ENCODE results near the gene ADAMTS20. TPM values are rescaled to one million over a fixed set of nuclear protein-coding genes. Genes with fewer than 3 reads are reported as not detected.

The ADAMTS20 gene
- total and polyA plus RNA-seq, 2 donors (not counting 3 experiments of a cell fraction or from before 2014, with no cell fraction given) = not detected

DNA sequence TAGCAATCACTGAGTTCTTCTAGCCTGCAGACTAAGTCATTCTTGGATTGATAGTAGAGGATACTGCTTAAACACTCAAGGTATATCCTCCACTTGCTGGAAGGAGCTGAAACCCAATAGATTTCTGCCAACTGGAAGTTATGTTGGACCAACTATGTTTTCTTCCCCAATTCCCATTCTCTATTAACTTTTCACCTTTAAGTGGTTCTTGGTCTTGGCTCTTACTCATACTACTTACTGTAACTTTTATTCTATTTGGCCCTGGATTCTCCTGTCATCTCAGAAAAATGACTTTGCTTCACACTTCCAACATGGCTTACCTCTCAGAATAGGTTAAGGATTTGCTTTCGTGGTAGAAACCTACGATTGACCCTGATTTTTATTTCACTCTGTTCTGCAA is 244.9 kb downstream of the ADAMTS20 start:
- Histone ChIP-seq H3K79me2 (ENCODE audit: control insufficient read depth, insufficient read depth, low read length) (no peaks in the 10 kb centered on the region), H3K4me2 (ENCODE audit: insufficient read depth, low read length) (no peak overlapping the region), H4K20me1 (replicated peaks; ENCODE audit: control insufficient read depth, extremely low read depth, insufficient read depth, low read length) (no peaks in the 10 kb centered on the region), H2AFZ (ENCODE audit: low read depth, low read length) (no peak overlapping the region), H3K27ac (ENCODE audit: insufficient read depth, low read depth, low read length) (no peak overlapping the region), H3K9ac (replicated peaks; ENCODE audit: extremely low read depth, insufficient read depth, low read length) (no peak overlapping the region), H3K9me3 (replicated peaks; ENCODE audit: control insufficient read depth, insufficient read depth, low read length) (no peaks in the 10 kb centered on the region), H3K4me1 (ENCODE audit: control insufficient read depth, extremely low read depth, insufficient read depth, low read length) (peaks cover 2% of the 10 kb centered on the region), H3K9me1 (replicated peaks; ENCODE audit: control insufficient read depth, extremely low read depth, insufficient read depth, low read length) (no peaks in the 10 kb centered on the region), H3K36me3 (ENCODE audit: control insufficient read depth in 2 of 2, extremely low read depth in 1 of 2, insufficient read depth in 2 of 2, low read length in 2 of 2) (no peaks in the 10 kb centered on the region), H3K4me3 (replicated peaks in 1 of 3; ENCODE audit: insufficient read depth in 1 of 3, low read depth in 1 of 3, low read length in 3 of 3) (no peak overlapping the region), H3K27me3 (ENCODE audit: control insufficient read depth in 2 of 2, insufficient read depth in 2 of 2, low read length in 2 of 2) (no peaks in the 10 kb centered on the region)
- no peak for DNase-seq (ENCODE audit: low read depth, low spot score)
- intact Hi-C loops (cut with micrococcal nuclease) = no loop called here
- dilution Hi-C loops (cut with MboI; ENCODE audit: extremely low pct_ligation_motif_present, low sequenced_read_pairs) = no loop called here
- POLR2A ChIA-PET = no interaction called here
- CTCF ChIA-PET = no interaction called here
- TF ChIP-seq POLR2A (IDR thresholded peaks at IDR 0.05; ENCODE audit: low read depth, low read length) = no peak
- TF ChIP-seq FOS (IDR thresholded peaks at IDR 0.05; ENCODE audit: borderline replicate concordance, insufficient read depth, low read length) = no peak
- no peak for TF ChIP-seq GATA2 (IDR thresholded peaks at IDR 0.05; ENCODE audit: insufficient read depth, insufficient read length, low read depth, low read length)
- no peak for TF ChIP-seq MYC (IDR thresholded peaks at IDR 0.05; ENCODE audit: low read depth, low read length)
- TF ChIP-seq, protein P1, sequence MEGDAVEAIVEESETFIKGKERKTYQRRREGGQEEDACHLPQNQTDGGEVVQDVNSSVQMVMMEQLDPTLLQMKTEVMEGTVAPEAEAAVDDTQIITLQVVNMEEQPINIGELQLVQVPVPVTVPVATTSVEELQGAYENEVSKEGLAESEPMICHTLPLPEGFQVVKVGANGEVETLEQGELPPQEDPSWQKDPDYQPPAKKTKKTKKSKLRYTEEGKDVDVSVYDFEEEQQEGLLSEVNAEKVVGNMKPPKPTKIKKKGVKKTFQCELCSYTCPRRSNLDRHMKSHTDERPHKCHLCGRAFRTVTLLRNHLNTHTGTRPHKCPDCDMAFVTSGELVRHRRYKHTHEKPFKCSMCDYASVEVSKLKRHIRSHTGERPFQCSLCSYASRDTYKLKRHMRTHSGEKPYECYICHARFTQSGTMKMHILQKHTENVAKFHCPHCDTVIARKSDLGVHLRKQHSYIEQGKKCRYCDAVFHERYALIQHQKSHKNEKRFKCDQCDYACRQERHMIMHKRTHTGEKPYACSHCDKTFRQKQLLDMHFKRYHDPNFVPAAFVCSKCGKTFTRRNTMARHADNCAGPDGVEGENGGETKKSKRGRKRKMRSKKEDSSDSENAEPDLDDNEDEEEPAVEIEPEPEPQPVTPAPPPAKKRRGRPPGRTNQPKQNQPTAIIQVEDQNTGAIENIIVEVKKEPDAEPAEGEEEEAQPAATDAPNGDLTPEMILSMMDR (IDR thresholded peaks at IDR 0.05; ENCODE audit: extremely low read depth in 1 of 2, insufficient read depth in 1 of 2, low read depth in 1 of 2, low read length in 2 of 2) = no peak
- TF ChIP-seq EZH2 (IDR thresholded peaks at IDR 0.05; ENCODE audit: borderline replicate concordance, low read depth, low read length, severe bottlenecking) = no peak
- no peak for TF ChIP-seq JUN (IDR thresholded peaks at IDR 0.05; ENCODE audit: borderline replicate concordance, insufficient read depth, insufficient read length, low read depth)
- TF ChIP-seq, protein P2, sequence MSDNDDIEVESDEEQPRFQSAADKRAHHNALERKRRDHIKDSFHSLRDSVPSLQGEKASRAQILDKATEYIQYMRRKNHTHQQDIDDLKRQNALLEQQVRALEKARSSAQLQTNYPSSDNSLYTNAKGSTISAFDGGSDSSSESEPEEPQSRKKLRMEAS (IDR thresholded peaks at IDR 0.05; ENCODE audit: insufficient read depth, insufficient read length) = no peak
- no peak for TF ChIP-seq POLR2AphosphoS5 (IDR thresholded peaks at IDR 0.05; ENCODE audit: insufficient read depth, low read depth, low read length)
- no TSS peak for BruUV-seq (replicated peaks)
- FAIRE-seq = no peak
